IMR-90 (cell line): ENCODE results near the gene PKHD1. TPM values are rescaled to one million over a fixed set of nuclear protein-coding genes. Genes with fewer than 3 reads are reported as not detected.

Experiments used
- ATAC-seq: fragments of 200-7000 bp; cut with Tn5 transposase; 2 replicates; pipeline ENCODE4 v1.9.1; 2020; ENCODE audit warnings: low read depth, mild to moderate bottlenecking, moderate library complexity
- BruUV-seq: library from RNA; stranded (reverse); fragments of 400-500 nt; replicated peaks from 2 replicates; lab custom pipeline; 2021; lab: Mats Ljungman, UMichigan
- CTCF ChIA-PET: fragments of 300-600 bp; formaldehyde crosslinking; extraction: SDS; loops from one replicate; lab custom pipeline; 2021; ENCODE audit warnings: antibody characterized with exemption; lab: Yijun Ruan, JAX
- POLR2A ChIA-PET: fragments of 300-600 bp; sonication (Branson Sonifier 250); formaldehyde crosslinking; loops from one replicate; lab custom pipeline; 2022; ENCODE audit warnings: antibody characterized with exemption; ENCODE audit not compliant: unreplicated experiment; lab: Charles Lee
- DNase-seq: peaks from one replicate; pipeline ENCODE4 v3.0.0; 2013
- H2AFZ ChIP-seq: replicated peaks from 2 replicates; pipeline ENCODE3; 2013; ENCODE audit warnings: low read length, mild to moderate bottlenecking; ENCODE audit not compliant: poor library complexity
- H2AK5ac ChIP-seq: 2 replicates; pipeline ENCODE4 v1.6.1; 2013; ENCODE audit warnings: low read depth, low read length, inconsistent platforms
- H2AK9ac ChIP-seq: replicated peaks from 2 replicates; pipeline ENCODE3; 2013; ENCODE audit warnings: mild to moderate bottlenecking, low read depth, low read length, moderate library complexity; ENCODE audit not compliant: poor library complexity
- H2BK120ac ChIP-seq: 2 replicates; pipeline ENCODE4 v1.6.1; 2013; ENCODE audit warnings: low read depth, low read length, inconsistent platforms
- H2BK15ac ChIP-seq: 3 replicates; pipeline ENCODE4 v1.6.1; 2013; ENCODE audit warnings: low read depth, low read length, inconsistent platforms
- H2BK20ac ChIP-seq: 2 replicates; pipeline ENCODE4 v1.6.1; 2013; ENCODE audit warnings: low read depth, mild to moderate bottlenecking, inconsistent platforms, low read length, moderate library complexity
- H2BK5ac ChIP-seq: 2 replicates; pipeline ENCODE4 v1.6.1; 2013; ENCODE audit warnings: mild to moderate bottlenecking, low read depth, low read length, inconsistent platforms; ENCODE audit not compliant: poor library complexity, severe bottlenecking
- H3K14ac ChIP-seq: replicated peaks from 2 replicates; pipeline ENCODE4 v1.6.1; 2013; ENCODE audit warnings: low read depth, low read length, inconsistent platforms
- H3K18ac ChIP-seq: 2 replicates; pipeline ENCODE4 v1.6.1; 2013; ENCODE audit warnings: low read depth, low read length, control low read depth
- H3K23ac ChIP-seq: 2 replicates; pipeline ENCODE4 v1.6.1; 2013; ENCODE audit warnings: low read depth, low read length, inconsistent platforms
- H3K27ac ChIP-seq: 2 replicates; pipeline ENCODE4 v1.5.1; 2013; ENCODE audit warnings: mild to moderate bottlenecking, control low read depth, low read length; ENCODE audit not compliant: insufficient read depth
- H3K27me3 ChIP-seq: 2 replicates; pipeline ENCODE4 v1.6.1; 2013; ENCODE audit warnings: low read length; ENCODE audit not compliant: control insufficient read depth, insufficient read depth
- H3K36me3 ChIP-seq: 2 replicates; pipeline ENCODE4 v1.6.1; 2013; ENCODE audit warnings: low read length, mixed read lengths; ENCODE audit not compliant: control insufficient read depth, insufficient read depth
- H3K4ac ChIP-seq: 2 replicates; pipeline ENCODE4 v1.6.1; 2013; ENCODE audit warnings: low read depth, low read length, inconsistent platforms
- H3K4me1 ChIP-seq: 2 replicates; pipeline ENCODE4 v1.6.1; 2013; ENCODE audit warnings: low read length, mixed read lengths; ENCODE audit not compliant: control insufficient read depth, insufficient read depth
- H3K4me2 ChIP-seq: 2 replicates; pipeline ENCODE4 v1.6.1; 2013; ENCODE audit warnings: low read depth, mild to moderate bottlenecking, control low read depth, low read length, moderate library complexity
- H3K4me3 ChIP-seq: 2 replicates; pipeline ENCODE4 v1.5.1; 2013; ENCODE audit warnings: low read depth, mild to moderate bottlenecking, control low read depth, low read length, moderate library complexity; ENCODE audit not compliant: insufficient read depth
- H3K56ac ChIP-seq: 2 replicates; pipeline ENCODE4 v1.6.1; 2013; ENCODE audit warnings: low read length, inconsistent platforms; ENCODE audit not compliant: insufficient read depth; ENCODE audit errors: extremely low read depth
- H3K79me1 ChIP-seq, 2 experiments: 2 replicates each; pipeline ENCODE4 v1.6.1; 2013; ENCODE audit warnings: low read length in 2 of 2, inconsistent platforms in 1 of 2, low read depth in 1 of 2
- H3K9ac ChIP-seq: 2 replicates; pipeline ENCODE4 v1.6.1; 2013; ENCODE audit warnings: low read depth, low read length, control low read depth
- H3K9me1 ChIP-seq: 2 replicates; pipeline ENCODE4 v1.6.1; 2013; ENCODE audit warnings: low read length, inconsistent platforms; ENCODE audit not compliant: insufficient read depth
- H3K9me3 ChIP-seq: 2 replicates; pipeline ENCODE4 v1.6.1; 2013; ENCODE audit warnings: low read length; ENCODE audit not compliant: control insufficient read depth, insufficient read depth
- H4K20me1 ChIP-seq: 2 replicates; pipeline ENCODE4 v1.6.1; 2013; ENCODE audit warnings: low read length, inconsistent platforms; ENCODE audit not compliant: insufficient read depth
- H4K5ac ChIP-seq: 2 replicates; pipeline ENCODE4 v1.6.1; 2013; ENCODE audit warnings: mild to moderate bottlenecking, low read depth, low read length, control low read depth
- H4K8ac ChIP-seq, 2 experiments: 2 replicates each; pipeline ENCODE4 v1.6.1; 2013; ENCODE audit warnings: low read depth in 2 of 2, low read length in 2 of 2, control low read depth in 1 of 2, inconsistent platforms in 1 of 2
- H4K91ac ChIP-seq: 2 replicates; pipeline ENCODE4 v1.6.1; 2013; ENCODE audit warnings: low read depth, low read length, inconsistent platforms; ENCODE audit not compliant: insufficient read depth
- CEBPB ChIP-seq: IDR thresholded peaks from 2 replicates; pipeline ENCODE4 v1.6.1; 2012; ENCODE audit warnings: low read depth, low read length, improper control_type of control experiment
- FOS ChIP-seq: fragments of 150-350 bp; IDR thresholded peaks from 2 replicates; pipeline ENCODE4 v1.6.1; 2016; ENCODE audit warnings: low read depth, low read length
- MAFK ChIP-seq: IDR thresholded peaks from 2 replicates; pipeline ENCODE4 v1.6.1; 2012; ENCODE audit warnings: low read depth, low read length, improper control_type of control experiment
- MXI1 ChIP-seq: IDR thresholded peaks from 2 replicates; pipeline ENCODE4 v1.6.1; 2012; ENCODE audit warnings: low read depth, mild to moderate bottlenecking, low read length, moderate library complexity, borderline replicate concordance
- NFE2L2 ChIP-seq: fragments of 150-350 bp; IDR thresholded peaks from 2 replicates; pipeline ENCODE4 v1.6.1; 2016; ENCODE audit warnings: low read depth, mild to moderate bottlenecking, low read length
- POLR2A ChIP-seq: IDR thresholded peaks from 2 replicates; pipeline ENCODE4 v1.6.1; 2012; ENCODE audit warnings: mild to moderate bottlenecking, low read depth, low read length
- RAD21 ChIP-seq: IDR thresholded peaks from 2 replicates; pipeline ENCODE4 v1.6.1; 2012; ENCODE audit warnings: low read length, improper control_type of control experiment
- RCOR1 ChIP-seq: IDR thresholded peaks from 2 replicates; pipeline ENCODE4 v1.6.1; 2012; ENCODE audit warnings: mild to moderate bottlenecking, low read length, improper control_type of control experiment; ENCODE audit not compliant: insufficient replicate concordance
- RFX5 ChIP-seq: IDR thresholded peaks from 2 replicates; pipeline ENCODE4 v1.8.0; 2012; ENCODE audit warnings: low read depth, mild to moderate bottlenecking, low read length, moderate library complexity
- SMC3 ChIP-seq: fragments of 150-350 bp; IDR thresholded peaks from 2 replicates; pipeline ENCODE4 v1.6.1; 2016; ENCODE audit warnings: low read depth, mild to moderate bottlenecking, antibody characterized with exemption, low read length, moderate library complexity
- WGBS, 2 experiments: methylation state at CpG; one replicate each; pipeline versions ENCODE4 v1.1.5 to v1.1.7; 2013; ENCODE audit warnings: missing lambda C conversion rate in 2 of 2; ENCODE audit not compliant: insufficient read length in 1 of 2; ENCODE audit errors: extremely low coverage in 2 of 2; 5-methylcytosine and 5-hydroxymethylcytosine counted together
- dilution Hi-C: fragments of 300-500 bp; cut with HindIII; formaldehyde crosslinking; loops from one replicate; pipeline ENCODE4 v1.14.3; 2018; ENCODE audit warnings: low sequenced_read_pairs; ENCODE audit not compliant: unreplicated experiment
- in situ Hi-C: fragments of 300-500 bp; cut with MboI; formaldehyde crosslinking; loops from 3 replicates; pipeline ENCODE4 v1.14.3; 2019; ENCODE audit warnings: low sequenced_read_pairs, inconsistent platforms, mixed read lengths
- intact Hi-C: fragments of 100-400 bp; cut with micrococcal nuclease; formaldehyde crosslinking; loops from 2 replicates; pipeline ENCODE4 v1.10.0; 2022
- polyA plus RNA-seq, 3 experiments: library from polyadenylated mRNA; depleted of rRNA; stranded (reverse); fragments of >200 nt; gene quantifications; 2 replicates each; pipeline ENCODE4 v1.2.3, GENCODE V29; 2012; ENCODE audit warnings: low replicate concordance in 1 of 3
- total RNA-seq: library from RNA; depleted of rRNA; stranded (reverse); fragments of >200 nt; gene quantifications from 2 replicates; pipeline ENCODE4 v1.2.3, GENCODE V29; 2012
- TF ChIP-seq, protein P1 (sequence below): fragments of 150-350 bp; IDR thresholded peaks from 2 replicates; pipeline ENCODE4 v1.6.1; 2017; ENCODE audit warnings: mild to moderate bottlenecking, antibody characterized with exemption, low read length, low read depth
- TF ChIP-seq, protein P2 (sequence below): fragments of 150-350 bp; IDR thresholded peaks from 2 replicates; pipeline ENCODE4 v1.6.1; 2016; ENCODE audit warnings: low read depth, mild to moderate bottlenecking, low read length, moderate library complexity, borderline replicate concordance

The PKHD1 gene
- total and polyA plus RNA-seq, 2 of the 4 experiments (the other 2 are of a cell fraction), result not detected

DNA sequence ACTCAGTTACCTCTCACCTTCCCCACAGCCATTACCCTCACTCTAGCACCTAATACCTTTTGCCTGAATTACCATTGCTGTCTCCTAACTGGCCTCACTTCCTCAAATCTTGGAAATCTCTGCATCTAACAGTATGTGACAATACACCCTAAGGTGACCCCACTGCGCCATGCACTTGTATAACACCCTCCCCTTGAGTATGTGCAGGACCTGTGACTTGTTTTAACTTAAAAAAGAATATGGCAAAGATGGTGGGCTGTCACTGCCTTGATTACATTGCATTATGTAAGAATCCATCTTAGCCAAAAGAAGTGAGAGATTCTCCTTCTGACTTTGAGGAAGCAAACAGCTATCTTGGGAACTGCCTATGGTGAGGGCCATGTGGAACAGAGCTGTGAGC is 29.9 kb upstream of the PKHD1 start:
- in situ Hi-C loops, result no loop called here
- dilution Hi-C loops, result no loop called here
- no CpG with 5 or more reads among the region's 1 CpG for WGBS, 2 experiments

More for the DNA sequence above, 29.9 kb upstream of the PKHD1 start:
- no peak for DNase-seq
- Histone ChIP-seq H3K27me3 (no peaks in the 10 kb centered on the region), H4K91ac (no peak overlapping the region), H3K9ac (no peak overlapping the region), H3K36me3 (no peaks in the 10 kb centered on the region), H3K4ac (no peak overlapping the region), H3K18ac (no peak overlapping the region), H3K56ac (no peak overlapping the region), H2AFZ (no peak overlapping the region), H3K79me1 (no peaks in the 10 kb centered on the region), H3K9me3 (no peaks in the 10 kb centered on the region), H3K23ac (no peak overlapping the region), H3K4me3 (no peak overlapping the region), H2AK5ac (no peak overlapping the region), H4K20me1 (no peaks in the 10 kb centered on the region), H3K27ac (no peak overlapping the region), H3K9me1 (no peaks in the 10 kb centered on the region), H2BK120ac (no peak overlapping the region), H3K4me1 (no peaks in the 10 kb centered on the region), H2BK15ac (no peak overlapping the region), H4K5ac (no peak overlapping the region), H4K8ac (no peak overlapping the region), H3K14ac (no peak overlapping the region), H2BK20ac (no peak overlapping the region), H2AK9ac (no peak overlapping the region), H2BK5ac (no peak overlapping the region), H3K4me2 (no peak overlapping the region)
- BruUV-seq, result no TSS peak
- ATAC-seq, result no peak
- intact Hi-C loops, result no loop called here
- ChIA-PET POLR2A (no interaction called here), CTCF (interaction anchor here (0.7 kb wide), 1 partner anchor 657 kb away, joined by 5 read pairs; no protein-coding TSS in a partner anchor)
- no peak for TF ChIP-seq POLR2A
- TF ChIP-seq NFE2L2, result no peak
- TF ChIP-seq MXI1, result no peak
- TF ChIP-seq RAD21, result no peak
- no peak for TF ChIP-seq MAFK
- TF ChIP-seq RFX5, result no peak
- TF ChIP-seq FOS, result no peak
- TF ChIP-seq, protein P1, sequence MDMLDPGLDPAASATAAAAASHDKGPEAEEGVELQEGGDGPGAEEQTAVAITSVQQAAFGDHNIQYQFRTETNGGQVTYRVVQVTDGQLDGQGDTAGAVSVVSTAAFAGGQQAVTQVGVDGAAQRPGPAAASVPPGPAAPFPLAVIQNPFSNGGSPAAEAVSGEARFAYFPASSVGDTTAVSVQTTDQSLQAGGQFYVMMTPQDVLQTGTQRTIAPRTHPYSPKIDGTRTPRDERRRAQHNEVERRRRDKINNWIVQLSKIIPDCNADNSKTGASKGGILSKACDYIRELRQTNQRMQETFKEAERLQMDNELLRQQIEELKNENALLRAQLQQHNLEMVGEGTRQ, result no peak
- TF ChIP-seq SMC3, result no peak
- TF ChIP-seq, protein P2, sequence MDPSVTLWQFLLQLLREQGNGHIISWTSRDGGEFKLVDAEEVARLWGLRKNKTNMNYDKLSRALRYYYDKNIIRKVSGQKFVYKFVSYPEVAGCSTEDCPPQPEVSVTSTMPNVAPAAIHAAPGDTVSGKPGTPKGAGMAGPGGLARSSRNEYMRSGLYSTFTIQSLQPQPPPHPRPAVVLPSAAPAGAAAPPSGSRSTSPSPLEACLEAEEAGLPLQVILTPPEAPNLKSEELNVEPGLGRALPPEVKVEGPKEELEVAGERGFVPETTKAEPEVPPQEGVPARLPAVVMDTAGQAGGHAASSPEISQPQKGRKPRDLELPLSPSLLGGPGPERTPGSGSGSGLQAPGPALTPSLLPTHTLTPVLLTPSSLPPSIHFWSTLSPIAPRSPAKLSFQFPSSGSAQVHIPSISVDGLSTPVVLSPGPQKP, result no peak
- TF ChIP-seq RCOR1, result no peak
- no peak for TF ChIP-seq CEBPB
